ENCODE results near the gene FBXO3.

GRCh38 chr11:33709466-33709865, 64.9 kb downstream of the FBXO3 start:
- no peak for TF ChIP-seq CTCF (IDR thresholded peaks at IDR 0.05; ENCODE audit: low read depth, low read length)
- TF ChIP-seq POLR2A (IDR thresholded peaks at IDR 0.05; ENCODE audit: extremely low read depth, insufficient read length): no peak
- no peak for TF ChIP-seq MAX (IDR thresholded peaks at IDR 0.05; ENCODE audit: low read depth, low read length)
- TF ChIP-seq MYC (IDR thresholded peaks at IDR 0.05; ENCODE audit: low read depth, low read length): no peak
